NOMO-1 treated with dmso at 0.1 percent for 144 hours (cell line): Measurements from ENCODE around the gene NELFB.

ENCODE experiments used
- DNase-seq: peaks from one replicate; lab custom pipeline; 2025; ENCODE audit not compliant: unreplicated experiment; lab: John Stamatoyannopoulos, UW

Gene NELFB

GRCh38 chr9:137280474-137281344, 25.6 kb downstream of the NELFB start:
- DNase-seq = no peak

DNA sequence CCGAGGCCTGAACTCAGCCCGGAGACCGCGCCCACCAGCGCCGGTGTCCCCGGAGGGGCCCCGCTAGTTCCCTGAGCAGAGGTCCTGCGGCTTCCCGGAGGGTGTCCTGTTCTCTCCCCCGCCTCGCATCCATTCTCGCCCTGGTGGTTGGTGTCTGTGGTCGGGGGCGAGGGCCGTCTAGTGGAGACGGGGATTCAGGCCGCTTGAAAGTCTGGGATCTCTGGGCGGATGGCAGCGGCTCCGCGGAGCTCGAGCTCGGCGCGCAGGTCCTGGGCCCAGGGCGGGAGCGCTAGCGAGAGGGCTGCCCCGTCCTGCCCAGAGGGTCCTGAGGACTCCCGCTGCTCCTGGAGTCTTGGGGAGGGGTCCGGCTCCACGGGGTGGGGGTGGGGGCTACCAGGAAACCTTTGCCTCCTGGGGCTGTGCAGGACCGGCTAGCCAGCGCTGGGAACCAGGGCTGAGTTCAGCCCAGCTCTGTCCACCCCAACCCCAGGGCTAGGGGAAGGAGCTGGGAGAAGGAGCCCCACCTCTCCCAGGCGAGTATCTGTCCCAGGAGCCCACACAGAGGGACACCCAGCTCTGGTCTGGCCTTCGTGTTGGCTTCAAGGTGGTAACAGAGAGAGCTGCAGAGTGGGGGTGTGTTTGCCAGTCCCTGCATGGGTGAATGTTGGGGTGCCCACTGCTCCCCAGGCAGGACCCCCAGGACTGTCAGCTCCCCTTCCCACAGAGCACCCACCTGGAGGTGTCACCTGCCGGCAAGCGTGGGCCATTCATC, 26.4 kb downstream of the NELFB start:
- DNase-seq = no peak

- DNase-seq = no peak
Measured at GRCh38 chr9:137286975-137287383, 31.9 kb downstream of the NELFB start.

GRCh38 chr9:137293094-137293481, 38.0 kb downstream of the NELFB start:
- no peak for DNase-seq

GRCh38 chr9:137293482-137294090, 38.5 kb downstream of the NELFB start:
- no peak for DNase-seq

GRCh38 chr9:137294091-137294680, 39.1 kb downstream of the NELFB start:
- DNase-seq = peak; percentile 42

- no peak for DNase-seq
Measured at GRCh38 chr9:137294681-137295237, 39.6 kb downstream of the NELFB start.

- DNase-seq = no peak
Measured at GRCh38 chr9:137295238-137295811, 40.2 kb downstream of the NELFB start.

DNA sequence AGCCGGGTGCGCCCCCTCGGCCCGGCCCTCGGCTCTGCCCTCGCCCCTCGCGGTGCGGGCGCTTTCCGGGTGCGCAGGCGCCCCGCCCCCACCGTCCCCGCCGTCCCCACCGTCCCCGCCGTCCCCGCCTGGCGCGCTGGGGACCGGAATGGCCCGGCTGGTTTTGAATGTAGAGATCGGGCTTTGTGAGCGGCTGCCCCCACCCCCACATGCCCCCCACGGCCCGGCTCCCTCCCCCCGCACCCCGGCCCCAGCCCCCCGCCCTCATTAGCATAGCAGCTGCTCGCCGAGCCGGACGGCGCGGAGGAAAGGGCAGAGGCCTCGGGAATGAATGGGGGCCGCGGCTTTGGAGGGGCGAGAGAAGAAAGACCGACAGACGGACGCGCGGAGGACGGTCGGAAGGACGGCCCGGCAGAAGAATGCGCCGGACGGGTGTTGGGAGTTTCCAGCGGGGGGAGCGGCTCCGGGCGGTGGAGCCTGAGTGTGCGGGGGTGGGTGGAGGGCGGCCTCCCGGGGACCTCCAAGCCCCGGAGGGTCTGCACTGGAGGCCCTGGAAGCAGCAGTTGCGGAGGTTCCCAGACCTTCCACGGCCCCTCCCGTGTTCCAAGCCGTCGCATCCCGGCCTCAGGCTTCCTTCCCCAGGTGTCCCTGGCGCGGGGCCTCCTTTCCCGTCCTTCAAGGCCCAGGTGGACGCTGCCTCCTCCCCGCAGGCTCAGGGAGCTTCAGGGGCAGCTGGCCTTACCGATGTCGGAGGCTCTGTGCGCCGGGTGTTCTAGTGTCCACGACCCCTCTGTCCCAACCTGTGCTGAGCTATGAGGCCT, 40.9 kb downstream of the NELFB start:
- DNase-seq = no peak

- DNase-seq = no peak
Measured at GRCh38 chr9:137296670-137297664, 41.8 kb downstream of the NELFB start.

DNA sequence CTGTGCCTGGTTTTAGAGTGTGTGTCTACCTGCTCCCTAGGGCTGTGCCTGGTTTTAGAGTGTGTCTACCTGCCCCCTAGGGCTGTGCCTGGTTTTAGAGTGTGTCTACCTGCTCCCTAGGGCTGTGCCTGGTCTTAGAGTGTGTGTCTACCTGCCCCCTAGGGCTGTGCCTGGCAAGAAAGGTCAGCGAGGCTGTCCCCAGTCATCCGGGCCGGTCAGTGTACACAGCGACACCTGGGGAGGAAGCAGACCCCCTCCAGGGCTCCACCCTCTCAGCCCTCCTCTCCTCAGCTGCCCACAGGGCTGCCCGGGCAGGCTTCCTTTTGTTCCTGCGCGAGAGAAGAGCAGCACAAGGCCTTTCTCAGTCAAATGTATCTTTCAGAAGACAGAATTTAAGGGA, 42.8 kb downstream of the NELFB start:
- DNase-seq = no peak

- no peak for DNase-seq
Measured at GRCh38 chr9:137298401-137299202, 43.5 kb downstream of the NELFB start.

DNA sequence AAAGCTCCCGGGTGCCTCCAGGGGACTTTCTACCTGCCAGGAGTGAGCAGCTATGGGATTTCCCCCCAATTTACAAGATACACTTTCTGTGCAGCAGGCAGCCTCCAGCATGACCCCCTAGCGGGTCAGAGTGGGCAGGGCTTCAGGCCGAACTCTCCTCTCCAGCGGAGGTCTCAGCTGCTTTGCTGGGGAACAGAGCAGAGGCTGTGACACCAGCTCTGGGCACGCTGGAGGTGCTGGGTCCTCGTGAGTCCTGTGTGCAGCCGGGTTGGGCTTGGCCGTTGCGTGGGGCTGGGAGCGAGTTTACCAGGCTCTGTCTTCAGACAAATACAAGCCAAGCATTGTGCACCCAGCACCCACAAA, 44.1 kb downstream of the NELFB start:
- DNase-seq = no peak

GRCh38 chr9:137299938-137300337, 44.8 kb downstream of the NELFB start:
- no peak for DNase-seq

DNA sequence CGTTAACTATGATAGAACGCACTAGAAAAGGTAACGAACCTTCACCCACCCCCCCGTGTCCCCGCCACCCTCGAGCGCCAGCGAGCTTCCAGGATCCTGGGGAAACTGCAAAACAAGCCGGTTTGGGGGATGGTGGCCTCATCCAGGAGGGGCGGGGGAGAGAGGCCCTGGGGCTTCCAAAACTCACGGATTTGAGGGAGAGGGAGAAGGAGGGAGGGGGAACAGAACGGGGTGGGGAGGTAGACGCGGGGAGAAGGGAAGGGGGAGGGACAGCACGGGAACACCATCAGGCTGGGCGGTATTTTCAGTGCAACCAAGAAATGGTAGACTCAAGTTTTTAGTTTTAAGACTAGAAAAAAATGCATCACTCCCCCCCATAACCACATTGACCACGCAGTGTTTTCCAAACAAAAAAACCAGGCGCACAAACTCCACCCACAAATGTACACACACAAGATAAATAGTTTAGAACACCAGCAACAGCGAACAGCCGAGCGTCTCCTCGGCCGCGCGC, 45.5 kb downstream of the NELFB start:
- DNase-seq = no peak

- DNase-seq = no peak
Measured at GRCh38 chr9:137301081-137301947, 46.2 kb downstream of the NELFB start.

- peak; percentile 87 for DNase-seq
Measured at GRCh38 chr9:137302118-137302448, 47.0 kb downstream of the NELFB start, which contains the start of gene NRARP. NRARP (minus strand) TSS chr9:137302271; CDS start chr9:137301928, 343 bp downstream.
